HG02938 (cell line): ENCODE results near the gene AGTR1.
"Not testable (repeated sequence)": the region's sequence is repeated elsewhere in the genome, so short reads cannot be mapped to it uniquely, and the experiment has no call there.

Experiments used
- ATAC-seq: cut with Tn5 transposase; IDR thresholded peaks from one replicate; pipeline ENCODE4 v1.9.1; 2021; ENCODE audit warnings: mild to moderate bottlenecking, moderate library complexity; ENCODE audit not compliant: unreplicated experiment

Gene AGTR1

DNA sequence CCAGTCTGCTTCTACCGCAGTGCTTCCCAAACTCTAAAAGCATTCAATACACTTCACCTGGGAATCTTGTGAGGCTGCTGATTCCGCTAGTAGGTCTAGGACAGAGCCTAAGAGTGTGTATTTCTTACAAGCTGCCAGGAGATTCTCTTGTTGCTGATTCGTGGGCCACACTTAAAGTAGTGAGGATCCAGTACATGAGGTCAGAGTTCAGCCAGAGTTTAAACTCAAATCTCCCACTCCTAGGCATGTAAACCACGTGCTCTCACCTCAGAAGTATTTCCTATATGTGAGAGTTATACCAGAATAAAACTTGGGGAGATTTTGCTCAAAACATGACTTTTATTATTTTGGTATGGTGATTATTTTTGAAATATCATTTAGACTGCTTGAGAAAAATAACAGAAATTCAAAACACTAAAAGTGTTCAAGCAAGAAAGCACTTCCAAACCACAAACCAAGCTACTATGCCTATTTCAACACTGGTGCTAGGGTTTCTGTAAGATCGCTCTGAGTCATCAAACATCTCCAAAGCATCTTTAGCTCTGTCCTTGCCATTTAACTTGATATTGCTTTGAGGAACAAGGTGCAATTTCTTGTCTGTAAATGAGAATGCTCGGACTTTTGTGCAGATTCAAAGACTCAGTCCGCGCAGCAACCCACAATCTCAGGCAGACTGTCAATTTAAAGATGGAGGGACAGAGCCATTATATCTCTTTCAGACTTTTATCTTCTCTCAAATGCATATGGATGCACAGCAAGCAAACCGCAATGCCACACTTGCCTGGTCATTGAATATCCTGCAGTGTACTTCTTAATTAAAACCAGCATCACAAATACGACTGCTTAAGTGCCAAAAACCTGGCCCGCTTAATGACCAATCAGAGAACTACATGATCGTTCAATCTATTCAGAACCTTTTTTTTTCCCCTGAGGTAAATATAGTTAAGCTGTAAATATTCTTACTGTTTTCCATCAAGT, 59.8 kb downstream of the AGTR1 start:
- no peak for ATAC-seq

DNA sequence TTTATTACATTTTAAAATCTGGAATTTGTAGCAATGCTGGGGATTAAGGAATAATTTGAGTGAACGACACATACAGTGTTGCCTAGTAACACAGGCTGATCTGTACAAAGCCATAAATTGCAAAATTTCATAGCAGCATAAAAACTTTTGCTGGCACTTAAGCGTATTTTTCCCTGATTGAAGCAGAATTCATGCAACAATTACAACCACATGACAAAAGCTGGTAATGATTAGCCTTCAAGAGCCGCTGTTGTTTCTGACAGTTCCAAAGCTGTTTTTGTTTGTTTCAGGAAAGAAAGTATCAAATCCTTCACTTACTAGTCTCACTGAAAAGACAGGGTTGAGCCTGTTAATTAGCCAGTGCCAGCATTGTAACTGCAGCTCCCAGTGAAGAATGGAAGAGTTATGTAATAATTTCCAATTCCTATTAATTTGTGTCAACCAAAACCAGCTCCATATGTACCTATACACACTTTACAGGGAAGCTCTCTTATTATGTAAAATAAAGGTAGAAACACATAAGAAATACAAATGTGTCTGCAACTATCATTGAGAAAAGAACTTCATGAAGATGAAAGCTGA, 60.7 kb downstream of the AGTR1 start:
- no peak for ATAC-seq

GRCh38 chr3:148759430-148759829, 61.7 kb downstream of the AGTR1 start:
- ATAC-seq: no peak

DNA sequence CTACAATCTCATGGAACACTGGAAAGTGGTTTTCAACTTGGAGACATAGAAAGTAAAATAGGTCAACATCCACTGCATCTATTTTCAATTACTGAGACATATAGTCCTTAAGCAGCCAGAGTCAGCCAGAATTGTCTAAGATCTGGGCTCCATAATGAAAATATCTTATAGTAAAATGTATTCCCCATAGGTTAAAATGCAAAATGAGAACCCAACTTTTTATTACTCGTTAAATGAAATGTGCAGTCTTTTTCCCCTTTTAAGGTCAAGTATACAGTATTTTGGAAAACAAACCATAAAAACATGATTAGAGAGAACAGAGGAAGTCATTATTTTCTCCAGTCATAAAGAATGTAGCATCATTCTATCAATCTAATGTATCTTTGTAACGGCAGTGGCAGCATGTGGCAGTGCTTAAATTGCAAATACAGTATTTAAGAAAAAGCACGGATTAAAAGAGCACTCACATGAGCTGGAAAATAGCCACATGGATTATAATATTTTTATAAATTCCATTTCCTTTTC, 65.5 kb downstream of the AGTR1 start:
- ATAC-seq: no peak

DNA sequence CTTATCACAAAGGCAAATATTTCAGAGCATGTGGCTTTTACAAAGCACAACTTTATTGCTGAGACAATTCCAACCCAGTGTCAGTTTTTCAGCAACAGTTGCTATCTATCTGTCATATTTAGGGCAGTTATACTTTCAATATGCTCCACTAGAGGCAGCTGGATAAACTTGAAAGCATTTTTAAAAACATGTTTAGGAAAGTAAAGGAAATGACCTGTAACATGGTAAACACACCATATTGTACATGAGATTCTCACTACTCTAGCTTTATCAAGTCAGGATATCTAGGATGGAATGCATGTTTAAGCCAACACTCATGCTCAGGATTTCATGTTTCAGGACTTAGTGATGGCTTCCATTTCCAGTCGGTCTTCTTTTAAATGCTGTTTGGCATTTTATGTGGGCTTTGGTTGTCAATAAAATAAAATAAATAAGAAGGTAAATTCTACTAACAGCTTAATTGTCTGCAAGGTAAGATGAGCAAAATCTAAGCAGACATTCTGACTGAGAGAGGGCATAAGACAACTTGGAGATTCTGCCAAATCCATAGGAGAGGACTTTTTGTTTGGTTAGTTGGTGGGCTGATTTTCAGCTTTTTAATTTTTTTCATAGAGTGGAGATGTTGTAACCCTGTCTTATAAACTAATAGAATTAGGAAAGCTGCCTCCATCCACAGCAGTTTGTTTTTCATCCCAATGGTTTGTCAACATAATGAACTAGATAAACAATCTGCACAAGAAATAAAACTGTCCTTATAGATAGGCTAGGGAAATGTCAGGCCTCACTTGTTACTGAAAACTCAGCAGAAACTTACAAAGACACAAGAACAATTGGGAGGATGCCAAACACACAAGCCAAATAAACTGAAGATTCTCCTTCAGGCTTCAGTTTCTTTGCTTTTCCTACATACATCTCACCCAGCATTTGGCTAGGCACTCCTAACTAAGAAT, 66.6 kb downstream of the AGTR1 start:
- no peak for ATAC-seq

GRCh38 chr3:148772361-148772760, 74.7 kb downstream of the AGTR1 start:
- ATAC-seq: no peak

DNA sequence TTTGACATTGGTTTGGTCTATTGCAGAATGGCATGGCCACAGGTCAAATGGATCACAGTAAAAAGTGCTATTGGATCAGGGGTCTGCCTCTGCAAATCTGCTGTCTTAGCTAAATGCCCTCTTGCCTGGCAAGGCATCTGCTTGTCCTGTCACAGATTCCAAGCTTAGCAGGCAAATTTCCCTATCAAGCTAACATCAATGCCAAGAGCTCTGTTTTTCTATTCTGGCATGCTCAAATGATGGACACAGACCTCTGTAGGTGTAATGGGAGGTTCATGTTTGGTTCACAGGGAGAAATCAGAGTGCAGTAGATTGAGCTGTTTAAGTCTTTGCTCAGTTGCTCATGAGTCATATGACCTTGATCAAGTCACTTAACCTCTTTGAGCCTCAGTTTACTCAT, 75.1 kb downstream of the AGTR1 start:
- ATAC-seq: no peak

GRCh38 chr3:148773805-148774204, 76.1 kb downstream of the AGTR1 start:
- ATAC-seq: no peak

- ATAC-seq: no peak
Measured at GRCh38 chr3:148778926-148779325, 81.2 kb downstream of the AGTR1 start.

- not testable (repeated sequence) for ATAC-seq
Measured at GRCh38 chr3:148785026-148785425, 87.3 kb downstream of the AGTR1 start.

DNA sequence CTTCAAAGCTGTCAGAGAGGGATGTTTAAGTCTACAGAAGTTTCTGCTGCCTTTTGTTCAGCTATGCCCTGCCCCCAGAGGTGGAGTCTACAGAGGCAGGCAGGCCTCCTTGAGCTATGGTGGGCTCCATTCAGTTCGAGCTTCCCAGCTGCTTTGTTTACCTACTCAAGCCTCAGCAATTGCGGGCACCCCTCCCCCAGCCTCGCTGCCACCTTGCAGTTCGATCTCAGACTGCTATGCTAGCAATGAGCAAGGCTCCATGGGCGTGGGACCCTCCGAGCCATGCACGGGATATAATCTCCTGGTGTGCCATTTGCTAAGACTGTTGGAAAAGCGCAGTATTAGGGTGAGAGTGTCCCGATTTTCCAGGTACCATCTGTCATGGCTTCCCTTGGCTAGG, 88.5 kb downstream of the AGTR1 start:
- ATAC-seq: not testable (repeated sequence)

DNA sequence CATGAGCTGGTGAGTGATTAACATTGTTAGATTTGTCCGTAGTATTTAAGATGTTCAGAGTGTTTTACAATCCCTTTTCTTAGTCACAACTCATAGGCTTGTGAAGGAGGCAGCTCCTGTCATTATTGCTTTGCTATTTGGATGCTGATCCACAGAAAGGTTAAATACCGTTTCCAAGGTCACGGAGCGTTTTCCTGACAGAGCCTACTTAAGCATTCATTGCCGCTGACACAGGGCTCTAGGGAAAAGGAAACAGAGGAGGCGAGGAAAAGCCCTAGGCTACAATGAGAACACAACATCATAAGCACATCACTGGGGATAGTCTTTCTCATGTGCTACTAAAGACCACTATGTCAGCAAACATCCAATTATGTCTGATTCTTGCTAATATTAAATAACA, 91.4 kb downstream of the AGTR1 start:
- no peak for ATAC-seq

DNA sequence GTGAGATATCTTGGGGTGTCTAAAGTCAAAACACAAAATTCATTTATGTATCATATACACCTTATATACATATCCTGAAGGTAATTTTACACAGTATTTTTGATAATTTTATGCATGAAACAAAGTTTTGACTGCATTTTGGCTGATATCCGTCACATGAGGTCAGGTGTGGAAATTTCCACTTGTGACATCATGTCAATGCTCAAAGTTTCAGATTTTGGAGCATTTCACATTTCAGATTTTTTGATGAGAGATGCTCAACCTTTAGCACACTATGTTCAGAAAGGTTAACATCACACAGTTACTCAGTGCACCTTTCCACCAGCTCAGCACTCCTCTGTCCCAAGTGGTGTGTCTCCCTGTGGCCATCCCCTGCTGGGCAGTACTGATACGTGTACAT, 92.2 kb downstream of the AGTR1 start:
- ATAC-seq: no peak

DNA sequence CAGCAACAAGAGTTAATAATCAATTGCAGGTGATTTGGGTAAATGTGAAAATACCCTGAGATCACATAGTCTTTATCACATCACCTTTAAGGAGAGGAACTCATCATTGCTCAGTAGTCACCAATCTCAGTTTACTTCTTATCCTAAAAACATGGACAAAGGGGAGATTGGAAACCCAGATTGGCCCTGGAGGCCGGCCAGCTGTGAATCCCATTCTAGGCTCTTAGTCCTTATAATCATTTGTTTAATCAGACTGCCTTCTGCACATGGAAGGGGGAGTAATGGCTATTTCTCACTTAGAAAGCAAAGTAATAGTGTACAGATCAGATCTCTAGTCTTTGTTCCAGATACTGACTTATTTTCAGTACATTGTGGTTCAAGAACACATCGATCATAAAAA, 92.7 kb downstream of the AGTR1 start:
- ATAC-seq: no peak

- ATAC-seq: no peak
Measured at GRCh38 chr3:148790851-148791735, 93.4 kb downstream of the AGTR1 start.

DNA sequence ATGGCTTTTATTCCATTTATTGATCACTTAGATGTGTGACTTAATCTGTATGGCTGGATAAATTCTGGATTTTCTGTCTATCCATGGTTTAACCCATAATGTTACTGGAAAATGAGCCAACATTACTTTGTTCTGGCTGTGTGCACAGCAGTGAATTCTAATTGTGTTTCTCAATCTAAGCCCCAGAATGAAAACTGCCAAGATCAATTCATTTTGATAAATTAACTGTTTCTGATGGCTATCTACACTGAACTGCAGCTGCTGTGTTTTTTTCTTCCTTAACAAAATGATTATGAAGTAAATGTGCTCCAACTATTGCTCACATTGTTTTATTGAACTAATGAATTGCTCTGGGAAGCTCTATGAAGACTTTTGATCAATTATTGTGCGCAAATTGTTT, 94.2 kb downstream of the AGTR1 start:
- no peak for ATAC-seq

- no peak for ATAC-seq
Measured at GRCh38 chr3:148792516-148792915, 94.8 kb downstream of the AGTR1 start.
